Activated CD4-positive, alpha-beta T cell treated with anti-CD3 and anti-CD28 coated beads, Interleukin-2, amount 50 U/mL, for 24 hours (primary cell): ENCODE results near the gene ZNF438.

Experiments used
- DNase-seq, 2 donors: peaks; one replicate each; pipeline ENCODE4 v3.0.0-alpha.2; 2020; ENCODE audit warnings: low read depth in 1 of 2, low spot score in 1 of 2

Gene ZNF438

DNA sequence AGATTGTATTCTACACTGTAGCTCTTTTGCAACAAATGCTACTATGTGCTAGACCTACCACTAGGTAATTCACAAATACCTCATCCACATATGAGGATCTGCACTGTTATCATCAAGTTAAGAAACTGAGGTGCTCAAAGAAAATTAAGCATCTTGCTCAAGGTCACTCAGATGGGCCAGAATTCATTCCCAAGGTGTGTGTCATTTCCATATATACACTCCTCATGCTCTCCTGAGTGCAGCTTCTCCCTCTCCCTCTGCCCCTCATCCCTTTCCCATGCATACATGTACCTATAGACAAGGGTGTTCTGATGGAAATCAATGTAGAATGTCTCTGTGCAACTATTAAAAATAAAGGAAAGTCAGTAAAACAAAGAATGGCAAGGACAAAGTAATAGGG, 146.2 kb downstream of the ZNF438 start:
- no peak for DNase-seq

- no peak for DNase-seq
Measured at GRCh38 chr10:30883751-30884150, 147.9 kb downstream of the ZNF438 start.

DNA sequence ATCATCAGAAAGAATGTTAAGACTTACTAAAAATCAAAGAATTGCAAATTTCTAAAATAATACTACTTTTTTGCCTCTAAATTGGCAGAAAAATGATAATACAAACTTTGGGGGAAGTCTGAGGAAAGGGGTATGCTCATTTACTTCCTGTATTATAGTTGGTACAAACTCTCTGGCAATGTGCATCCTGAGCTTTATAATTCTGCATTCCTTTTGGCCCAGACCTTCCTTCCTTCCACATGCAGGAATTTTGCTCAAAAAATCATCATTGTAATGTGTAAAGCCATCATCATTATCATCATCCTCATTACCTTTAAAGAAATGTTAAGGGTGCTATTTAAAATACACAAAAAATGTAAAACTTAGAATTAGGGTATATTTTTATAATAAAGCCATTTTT, 148.5 kb downstream of the ZNF438 start:
- DNase-seq, result no peak

DNA sequence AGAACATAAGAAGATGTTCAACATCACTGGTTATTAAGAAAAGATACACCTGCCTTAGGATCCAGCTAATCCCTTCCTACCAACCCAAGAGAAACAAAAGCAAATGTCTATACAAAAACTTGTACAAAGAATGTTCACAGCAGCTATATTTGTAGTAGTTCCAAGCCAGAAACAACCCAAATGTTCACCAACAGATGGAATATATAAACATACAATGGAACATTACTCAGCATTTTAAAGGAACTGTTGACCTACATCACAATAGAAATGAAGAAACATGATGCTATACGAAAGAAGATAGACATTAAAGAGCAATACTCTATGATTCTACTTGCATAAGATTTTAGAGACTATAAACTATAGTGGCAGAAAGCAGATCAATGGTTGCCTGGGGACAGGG, 149.4 kb downstream of the ZNF438 start:
- no peak for DNase-seq

DNA sequence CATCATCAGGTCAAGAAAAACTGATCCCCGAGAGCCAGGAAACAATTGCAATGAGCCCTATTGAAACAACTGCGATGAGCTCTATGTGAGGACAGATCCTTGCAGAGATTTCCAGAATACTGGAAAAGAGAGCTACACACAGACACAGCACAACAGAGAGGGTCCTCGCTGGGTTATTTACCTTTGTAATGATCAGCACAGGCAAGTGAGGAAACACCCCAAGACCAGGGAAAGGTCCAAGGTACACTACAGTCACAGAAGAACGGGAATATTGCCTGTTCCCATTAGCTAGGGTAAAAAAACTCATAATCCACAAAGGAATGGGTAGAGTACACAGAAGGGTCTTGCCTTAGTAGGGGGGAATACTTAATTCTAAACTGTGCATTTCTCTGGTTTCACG, 152.7 kb downstream of the ZNF438 start:
- no peak for DNase-seq

DNA sequence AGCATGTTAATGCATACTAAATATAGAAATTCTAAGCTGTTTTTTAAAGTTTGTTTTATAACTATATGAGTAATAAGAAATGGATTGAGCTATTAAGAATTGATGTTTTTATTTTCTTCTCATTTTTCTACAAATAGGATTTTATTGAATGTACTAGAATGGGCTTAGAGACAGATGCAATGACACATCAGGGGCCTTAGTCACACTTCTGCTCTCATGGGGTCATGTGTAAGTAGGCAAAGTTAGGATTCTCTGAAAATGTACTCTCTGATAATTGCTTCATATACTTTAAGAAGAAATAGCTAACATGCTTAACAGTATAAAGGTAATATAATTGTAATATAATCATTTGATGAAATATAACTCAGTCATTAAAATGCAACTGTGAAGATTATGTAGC, 154.6 kb downstream of the ZNF438 start:
- DNase-seq, result no peak

- DNase-seq, result no peak
Measured at GRCh38 chr10:30873411-30873810, 158.3 kb downstream of the ZNF438 start.

DNA sequence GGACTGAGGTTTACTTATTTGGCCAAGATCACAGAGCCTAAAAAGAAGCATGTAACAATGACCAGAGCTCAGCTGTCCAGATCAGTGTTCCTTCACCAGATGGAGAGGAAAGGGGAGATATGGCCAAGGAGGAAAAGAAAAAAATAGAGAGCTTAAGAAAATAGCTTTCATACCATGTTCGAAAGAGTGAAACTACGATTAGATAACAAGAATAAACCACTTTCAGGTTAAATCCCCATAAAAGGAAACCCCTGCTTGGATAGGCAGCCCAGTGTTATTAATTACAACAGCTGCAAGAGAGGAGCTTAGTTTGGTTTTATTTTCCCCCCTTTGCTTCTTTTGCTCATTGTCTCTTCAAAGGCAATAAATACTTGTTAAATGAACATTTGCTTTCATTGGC, 160.8 kb downstream of the ZNF438 start:
- DNase-seq, result no peak

GRCh38 chr10:30869566-30869965, 162.1 kb downstream of the ZNF438 start:
- DNase-seq, result no peak

- no peak for DNase-seq
Measured at GRCh38 chr10:30868611-30869010, 163.1 kb downstream of the ZNF438 start.

GRCh38 chr10:30866896-30867295, 164.8 kb downstream of the ZNF438 start:
- DNase-seq, result no peak

DNA sequence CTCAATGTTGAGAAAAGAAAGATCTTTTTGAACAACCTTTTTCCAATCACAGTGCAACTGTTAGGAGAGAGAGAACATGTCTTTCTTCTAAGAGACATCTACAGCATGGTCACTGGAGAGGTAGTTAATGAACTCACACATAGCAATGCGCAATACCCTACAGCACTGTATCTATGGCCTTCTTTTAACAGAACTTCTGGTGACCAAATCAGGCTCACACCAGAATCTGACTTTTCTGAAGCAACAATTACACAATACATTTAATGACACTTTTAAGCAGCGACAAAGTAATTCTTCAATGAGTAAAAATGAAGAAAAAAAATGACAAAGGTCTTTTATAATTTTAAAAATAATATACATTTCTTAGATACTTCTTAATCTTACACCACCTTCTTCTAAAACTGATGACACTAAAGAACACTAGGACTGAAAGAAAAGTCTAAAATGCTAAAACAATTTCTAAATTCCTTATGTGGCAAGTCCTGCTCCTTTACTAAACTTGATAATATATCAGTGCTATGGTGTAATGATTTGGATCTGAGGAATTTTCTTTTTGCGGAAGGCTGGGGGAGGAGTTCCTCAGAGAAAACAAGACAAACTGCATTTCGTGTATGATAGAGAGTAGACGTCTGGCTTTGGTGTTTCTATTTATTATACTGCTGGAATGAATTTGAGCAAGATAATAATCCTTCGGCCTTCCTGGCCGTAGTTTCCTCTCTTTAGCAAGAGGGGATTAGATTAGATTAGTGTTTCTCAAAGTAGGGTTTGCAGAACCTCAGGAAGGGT, 166.3 kb downstream of the ZNF438 start:
- DNase-seq, result no peak

DNA sequence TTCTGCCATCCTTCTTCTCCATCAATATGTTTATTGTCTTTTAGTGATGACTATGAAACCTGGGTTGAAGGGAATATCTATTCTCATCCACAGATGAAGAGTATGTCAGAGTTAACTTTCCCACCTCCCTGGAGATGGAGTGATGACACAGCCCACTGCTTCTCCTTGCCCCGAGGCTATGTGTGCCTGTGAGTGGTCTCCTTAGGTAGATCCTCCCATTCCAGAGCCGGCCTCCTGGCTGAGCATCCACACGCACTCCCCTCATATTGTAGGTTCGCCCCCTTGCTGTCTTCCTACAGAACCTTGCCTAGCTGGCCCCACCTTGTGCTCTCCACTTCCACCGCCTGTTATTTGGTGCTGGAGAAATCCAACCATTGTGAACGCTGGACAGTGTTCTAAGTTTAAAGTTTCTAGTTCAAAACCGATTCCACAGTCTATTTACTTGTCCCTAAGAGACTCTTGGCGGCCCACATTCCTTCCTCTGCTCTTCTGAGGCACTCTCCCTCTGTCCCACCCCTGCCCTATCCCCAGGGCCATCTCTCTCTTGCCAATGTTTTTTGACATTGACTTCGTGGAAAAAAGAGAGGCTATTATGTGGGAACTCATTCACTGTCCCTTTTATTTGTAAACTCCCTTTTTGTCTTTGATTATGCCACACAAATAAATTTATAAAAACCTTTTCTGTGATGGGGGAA, 168.0 kb downstream of the ZNF438 start:
- no peak for DNase-seq

DNA sequence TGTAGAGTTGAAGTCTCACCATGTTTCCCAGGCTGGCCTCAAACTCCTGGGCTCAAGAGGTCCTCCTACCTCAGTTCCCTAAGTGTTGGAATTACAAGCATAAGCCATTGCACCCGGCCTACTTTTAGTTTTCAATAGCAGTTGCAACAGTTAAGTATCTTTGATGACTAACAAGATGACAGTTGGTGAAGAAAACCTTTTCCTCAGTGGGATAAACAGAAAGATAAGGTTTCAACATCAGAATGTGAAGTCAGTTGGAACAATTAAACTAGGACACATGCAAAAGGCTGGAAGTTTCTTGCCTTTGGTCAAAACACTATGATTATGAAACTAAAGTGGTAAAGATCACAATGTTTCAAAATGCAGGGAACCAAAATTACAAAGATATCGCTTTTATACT, 169.2 kb downstream of the ZNF438 start:
- no peak for DNase-seq

DNA sequence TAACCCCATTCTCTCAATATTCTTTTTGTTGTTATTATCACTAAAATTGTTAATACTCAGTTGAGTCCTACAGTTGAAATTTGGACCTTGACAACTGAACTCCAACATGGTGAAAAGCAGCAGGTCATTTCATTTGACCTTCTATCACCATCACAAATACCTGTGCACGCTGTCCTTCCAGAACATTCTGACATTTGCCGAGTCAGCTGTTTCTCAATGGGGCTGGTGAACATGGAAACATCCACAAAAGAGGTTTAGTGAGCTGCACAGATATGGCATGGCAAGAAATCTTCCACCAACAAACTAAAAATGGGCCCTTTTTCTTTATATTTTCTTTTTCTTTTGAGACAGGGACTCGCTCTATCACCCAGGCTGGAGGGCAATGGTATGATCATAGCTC, 169.7 kb downstream of the ZNF438 start:
- no peak for DNase-seq

GRCh38 chr10:30861221-30861620, 170.4 kb downstream of the ZNF438 start:
- DNase-seq, result no peak

DNA sequence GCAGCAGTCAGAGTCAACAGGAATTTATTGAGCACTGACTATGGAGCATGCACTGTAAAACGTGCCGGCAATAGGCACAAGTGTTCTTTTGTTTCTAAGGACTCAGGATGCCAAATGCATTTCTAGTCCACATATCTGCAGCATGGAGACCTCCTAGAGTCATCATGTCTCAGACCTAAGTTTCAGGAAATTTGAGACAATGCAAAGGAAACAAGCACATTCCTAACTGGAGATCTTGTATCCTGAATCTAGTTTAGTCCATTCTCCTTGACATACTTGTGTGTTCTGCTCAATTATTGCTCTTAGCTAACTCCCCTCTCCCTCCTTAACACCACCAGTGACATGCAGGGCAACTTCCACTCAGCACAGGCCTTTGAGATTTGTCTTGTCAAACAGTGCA, 173.2 kb downstream of the ZNF438 start:
- DNase-seq, result no peak

DNA sequence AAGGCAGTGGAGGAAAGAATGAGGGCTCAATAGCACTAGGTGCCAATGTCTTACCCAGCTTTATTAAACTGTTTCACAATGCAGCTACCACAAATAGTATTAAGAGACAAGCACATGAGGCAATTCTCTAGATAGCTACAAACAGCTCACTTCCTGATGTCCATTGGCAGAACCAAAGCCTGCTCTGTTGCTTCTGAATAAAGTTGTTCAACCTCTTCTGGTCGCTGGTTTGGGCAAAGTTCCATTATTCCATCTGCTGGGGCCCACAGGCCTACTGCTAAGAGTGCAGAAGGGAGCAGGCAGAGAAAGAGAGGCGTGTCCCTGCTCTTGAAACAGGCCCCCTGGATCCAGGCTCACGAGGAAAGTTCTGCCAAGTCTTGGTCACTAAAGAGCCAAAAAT, 173.9 kb downstream of the ZNF438 start:
- no peak for DNase-seq

GRCh38 chr10:30855131-30855530, 176.5 kb downstream of the ZNF438 start:
- no peak for DNase-seq

- DNase-seq, result no peak
Measured at GRCh38 chr10:30854656-30855055, 177.0 kb downstream of the ZNF438 start.

- no peak for DNase-seq
Measured at GRCh38 chr10:30853066-30853465, 178.6 kb downstream of the ZNF438 start.

GRCh38 chr10:30850776-30851175, 180.9 kb downstream of the ZNF438 start:
- DNase-seq, result no peak
